Measurements from ENCODE around the gene MTHFS.

DNA sequence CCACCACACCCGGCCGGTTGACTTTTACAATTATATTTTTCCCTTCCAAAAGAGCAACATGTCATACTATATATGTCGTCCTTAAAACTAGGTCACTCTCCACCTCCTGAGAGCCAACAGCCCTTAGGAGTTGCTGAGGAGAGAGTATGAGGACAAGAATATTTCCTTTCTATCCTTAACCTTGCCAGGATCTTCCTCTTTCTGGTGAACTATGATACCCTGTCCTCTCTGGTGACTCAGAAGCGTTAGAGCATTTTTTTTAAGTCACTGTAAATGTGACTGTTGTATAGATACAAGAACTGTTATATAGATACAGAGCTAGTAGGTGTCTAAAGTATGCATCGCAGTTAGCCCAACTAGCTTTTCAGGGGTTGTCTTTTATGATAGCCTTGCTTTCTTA lies 33.7 kb upstream of the MTHFS start:
- no peak for TF ChIP-seq ELF4 (IDR thresholded peaks at IDR 0.05)
- no peak for TF ChIP-seq FOXM1 (IDR thresholded peaks at IDR 0.05; ENCODE audit: borderline replicate concordance)
- TF ChIP-seq SP1 (IDR thresholded peaks at IDR 0.05) = no peak
- no peak for TF ChIP-seq BHLHE40 (IDR thresholded peaks at IDR 0.05; ENCODE audit: borderline replicate concordance)
- TF ChIP-seq NFRKB (IDR thresholded peaks at IDR 0.05) = no peak
- no peak for TF ChIP-seq TARDBP (IDR thresholded peaks at IDR 0.05)
- TF ChIP-seq, protein P1, sequence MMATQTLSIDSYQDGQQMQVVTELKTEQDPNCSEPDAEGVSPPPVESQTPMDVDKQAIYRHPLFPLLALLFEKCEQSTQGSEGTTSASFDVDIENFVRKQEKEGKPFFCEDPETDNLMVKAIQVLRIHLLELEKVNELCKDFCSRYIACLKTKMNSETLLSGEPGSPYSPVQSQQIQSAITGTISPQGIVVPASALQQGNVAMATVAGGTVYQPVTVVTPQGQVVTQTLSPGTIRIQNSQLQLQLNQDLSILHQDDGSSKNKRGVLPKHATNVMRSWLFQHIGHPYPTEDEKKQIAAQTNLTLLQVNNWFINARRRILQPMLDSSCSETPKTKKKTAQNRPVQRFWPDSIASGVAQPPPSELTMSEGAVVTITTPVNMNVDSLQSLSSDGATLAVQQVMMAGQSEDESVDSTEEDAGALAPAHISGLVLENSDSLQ (IDR thresholded peaks at IDR 0.05) = no peak
- no peak for TF ChIP-seq FOXK2 (IDR thresholded peaks at IDR 0.05)

Measured in HEK293T (cell line).